Gastrocnemius medialis (tissue), 4 donors: Measurements from ENCODE around the gene SURF6.

Experiments used
- POLR2A ChIP-seq, 2 donors: fragments of 450-650 bp; IDR thresholded peaks; one replicate each; pipeline ENCODE4 v1.6.1; 2017; ENCODE audit warnings: antibody characterized with exemption in 2 of 2, mild to moderate bottlenecking in 2 of 2, moderate library complexity in 2 of 2
- TF ChIP-seq, protein P1 (sequence below), 5 experiments: fragments of 450-650 bp in 3 of 5; fragments of 200-600 bp in 2 of 5; sonication (generic) in 2 of 5; IDR thresholded peaks in 4 of 5; conservative IDR thresholded peaks in 1 of 5; 1 replicate in 4 of 5; 2 replicates in 1 of 5; pipeline ENCODE4 v1.5.1; 2016 to 2019; ENCODE audit warnings: antibody characterized with exemption in 5 of 5, mild to moderate bottlenecking in 3 of 5, moderate library complexity in 3 of 5

DNA sequence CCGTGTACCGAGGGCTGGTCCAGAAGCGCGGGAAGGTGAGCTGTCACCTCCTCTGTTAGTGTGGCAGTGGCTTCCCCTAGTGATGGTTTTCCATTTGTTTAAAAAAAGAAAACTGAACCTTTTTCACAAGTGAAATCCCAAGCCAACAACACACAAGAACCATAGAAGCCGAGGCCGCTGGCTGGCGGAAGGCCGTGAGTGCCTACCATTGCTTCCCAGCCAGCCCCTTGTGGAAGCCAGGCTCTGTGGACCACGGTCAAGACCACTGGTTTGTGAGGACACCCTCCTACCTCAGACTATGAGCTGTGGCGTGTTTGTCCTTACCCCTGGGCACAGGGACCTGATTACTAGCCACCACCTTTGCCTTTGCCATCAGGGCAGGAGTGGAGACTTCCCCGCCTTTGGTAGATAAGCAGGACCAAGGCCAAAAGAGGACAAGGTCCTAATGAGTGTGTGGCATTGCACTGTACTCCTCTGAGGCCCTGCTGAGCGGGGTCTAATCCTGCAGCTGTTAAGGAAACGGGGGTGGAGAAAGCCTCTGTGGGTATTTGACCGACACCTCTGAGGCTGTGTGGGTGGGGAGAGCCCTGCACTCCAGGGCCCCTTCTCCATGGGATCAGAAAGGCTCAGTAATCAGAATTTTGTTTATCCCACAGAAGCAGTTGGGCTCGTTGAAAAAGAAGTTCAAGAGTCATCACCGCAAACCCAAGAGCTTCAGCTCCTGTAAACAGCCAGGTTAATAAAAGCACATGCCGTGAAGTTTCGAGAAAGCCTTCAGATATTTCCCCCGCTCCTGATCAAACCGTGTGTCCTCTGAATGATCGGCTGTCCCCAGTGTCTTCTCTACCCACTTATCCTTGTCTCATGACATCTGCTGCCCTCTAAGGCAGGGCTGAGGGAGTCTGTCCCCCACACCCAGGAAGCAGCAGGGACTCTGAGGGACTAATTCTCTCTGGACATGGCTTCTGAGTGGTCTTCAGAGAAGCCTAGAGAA, 24.7 kb upstream of the SURF6 start:
- TF ChIP-seq, protein P1, sequence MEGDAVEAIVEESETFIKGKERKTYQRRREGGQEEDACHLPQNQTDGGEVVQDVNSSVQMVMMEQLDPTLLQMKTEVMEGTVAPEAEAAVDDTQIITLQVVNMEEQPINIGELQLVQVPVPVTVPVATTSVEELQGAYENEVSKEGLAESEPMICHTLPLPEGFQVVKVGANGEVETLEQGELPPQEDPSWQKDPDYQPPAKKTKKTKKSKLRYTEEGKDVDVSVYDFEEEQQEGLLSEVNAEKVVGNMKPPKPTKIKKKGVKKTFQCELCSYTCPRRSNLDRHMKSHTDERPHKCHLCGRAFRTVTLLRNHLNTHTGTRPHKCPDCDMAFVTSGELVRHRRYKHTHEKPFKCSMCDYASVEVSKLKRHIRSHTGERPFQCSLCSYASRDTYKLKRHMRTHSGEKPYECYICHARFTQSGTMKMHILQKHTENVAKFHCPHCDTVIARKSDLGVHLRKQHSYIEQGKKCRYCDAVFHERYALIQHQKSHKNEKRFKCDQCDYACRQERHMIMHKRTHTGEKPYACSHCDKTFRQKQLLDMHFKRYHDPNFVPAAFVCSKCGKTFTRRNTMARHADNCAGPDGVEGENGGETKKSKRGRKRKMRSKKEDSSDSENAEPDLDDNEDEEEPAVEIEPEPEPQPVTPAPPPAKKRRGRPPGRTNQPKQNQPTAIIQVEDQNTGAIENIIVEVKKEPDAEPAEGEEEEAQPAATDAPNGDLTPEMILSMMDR (IDR thresholded peaks at IDR 0.05 in 4 of 5, conservative IDR thresholded peaks at IDR 0.05 in 1 of 5): no peak
- TF ChIP-seq POLR2A (IDR thresholded peaks at IDR 0.05): no peak
